CMK (cell line): ENCODE data around the gene TPPP3.

Source experiments
- DNase-seq: peaks from one replicate; pipeline ENCODE4 v3.0.0-alpha.2; 2010; ENCODE audit warnings: low read depth

The TPPP3 gene

GRCh38 chr16:67393111-67393787 lies at the start of gene TPPP3:
Gene TPPP3 (minus strand): TSS chr16:67393498. CDS start chr16:67391111, 2,387 bp downstream.
- no peak for DNase-seq

GRCh38 chr16:67442581-67443255 lies 49.4 kb upstream of the TPPP3 start:
- DNase-seq = no peak

- DNase-seq = no peak
Observed at GRCh38 chr16:67441907-67442306, 48.6 kb upstream of the TPPP3 start.

GRCh38 chr16:67441271-67441753 lies 48.0 kb upstream of the TPPP3 start:
- DNase-seq = no peak

GRCh38 chr16:67438824-67439393 lies 45.6 kb upstream of the TPPP3 start:
- no peak for DNase-seq

- no peak for DNase-seq
Observed at GRCh38 chr16:67438098-67438791, 44.9 kb upstream of the TPPP3 start.

- DNase-seq = no peak
Observed at GRCh38 chr16:67437513-67437912, 44.2 kb upstream of the TPPP3 start.

GRCh38 chr16:67436640-67437193 lies 43.4 kb upstream of the TPPP3 start:
- no peak for DNase-seq

GRCh38 chr16:67435758-67436164 lies 42.5 kb upstream of the TPPP3 start:
- DNase-seq = no peak

- DNase-seq = no peak
Observed at GRCh38 chr16:67433131-67433719, 39.9 kb upstream of the TPPP3 start.

- no peak for DNase-seq
Observed at GRCh38 chr16:67432506-67432890, 39.2 kb upstream of the TPPP3 start.

- no peak for DNase-seq
Observed at GRCh38 chr16:67431775-67432505, 38.6 kb upstream of the TPPP3 start.

GRCh38 chr16:67430977-67431774 lies 37.9 kb upstream of the TPPP3 start, which contains the start of gene HSD11B2:
Gene HSD11B2 (plus strand): TSS chr16:67431121. CDS start chr16:67431249, 128 bp downstream.
- DNase-seq = no peak

- no peak for DNase-seq
Observed at GRCh38 chr16:67430504-67430976, 37.2 kb upstream of the TPPP3 start.

- DNase-seq = no peak
Observed at GRCh38 chr16:67429799-67430503, 36.7 kb upstream of the TPPP3 start.

- DNase-seq = no peak
Observed at GRCh38 chr16:67429053-67429798, 35.9 kb upstream of the TPPP3 start.

- no peak for DNase-seq
Observed at GRCh38 chr16:67428146-67428731, 34.9 kb upstream of the TPPP3 start.

- no peak for DNase-seq
Observed at GRCh38 chr16:67426950-67427349, 33.7 kb upstream of the TPPP3 start.
